Progenitor cell of endocrine pancreas (in vitro differentiated cells): ENCODE measurements around the gene THSD4. TPM values are rescaled to one million over a fixed set of nuclear protein-coding genes. Genes with fewer than 3 reads are reported as not detected.

Experiments used
- DNase-seq: peaks from one replicate; pipeline ENCODE4 v3.0.0; 2021; ENCODE audit warnings: low spot score; ENCODE audit not compliant: unreplicated experiment
- H3K27ac Mint-ChIP-seq: 2 replicates; pipeline ENCODE4 v1.8.0; 2021; ENCODE audit warnings: mild to moderate bottlenecking, moderate library complexity, mixed read lengths
- H3K27me3 Mint-ChIP-seq: 2 replicates; pipeline ENCODE4 v1.8.0; 2021; ENCODE audit warnings: mixed read lengths
- H3K36me3 Mint-ChIP-seq: 2 replicates; pipeline ENCODE4 v1.8.0; 2022; ENCODE audit warnings: mixed read lengths; ENCODE audit not compliant: insufficient read depth
- H3K4me1 Mint-ChIP-seq: 2 replicates; pipeline ENCODE4 v1.8.0; 2021; ENCODE audit warnings: low read depth, mixed read lengths
- H3K4me3 Mint-ChIP-seq: 2 replicates; pipeline ENCODE4 v1.8.0; 2021; ENCODE audit warnings: low read depth, mild to moderate bottlenecking, moderate library complexity, mixed read lengths
- H3K9me3 Mint-ChIP-seq: 2 replicates; pipeline ENCODE4 v1.8.0; 2021; ENCODE audit warnings: low read depth, mixed read lengths
- CTCF ChIP-seq: fragments of 200-600 bp; sonication (generic); IDR thresholded peaks from one replicate; pipeline ENCODE4 v1.5.0; 2021; ENCODE audit warnings: antibody characterized with exemption, mild to moderate bottlenecking; ENCODE audit not compliant: unreplicated experiment
- total RNA-seq: library from RNA; stranded (reverse); gene quantifications from 2 replicates; pipeline ENCODE4 v1.2.1, GENCODE V29; 2021

THSD4 gene
- total RNA-seq, 1 donor from 2014 or later = 6.8 TPM

DNA sequence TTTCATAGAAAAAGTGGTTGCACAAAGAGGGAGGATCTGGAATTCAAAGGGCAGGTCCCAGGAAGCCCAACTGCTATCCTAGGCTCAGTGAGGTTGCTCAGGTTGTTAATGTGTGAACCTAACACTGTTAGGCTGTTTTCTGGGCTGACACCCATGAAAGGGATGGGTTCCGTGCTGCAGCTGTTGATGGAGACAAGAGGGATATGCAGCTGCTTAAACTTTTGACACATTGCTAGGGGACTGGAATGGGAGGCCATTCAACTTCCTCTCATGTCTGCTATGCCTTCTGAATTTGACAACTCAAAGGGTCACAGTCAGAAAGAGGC lies 497.1 kb downstream of the THSD4 start:
- no peak for TF ChIP-seq CTCF

DNA sequence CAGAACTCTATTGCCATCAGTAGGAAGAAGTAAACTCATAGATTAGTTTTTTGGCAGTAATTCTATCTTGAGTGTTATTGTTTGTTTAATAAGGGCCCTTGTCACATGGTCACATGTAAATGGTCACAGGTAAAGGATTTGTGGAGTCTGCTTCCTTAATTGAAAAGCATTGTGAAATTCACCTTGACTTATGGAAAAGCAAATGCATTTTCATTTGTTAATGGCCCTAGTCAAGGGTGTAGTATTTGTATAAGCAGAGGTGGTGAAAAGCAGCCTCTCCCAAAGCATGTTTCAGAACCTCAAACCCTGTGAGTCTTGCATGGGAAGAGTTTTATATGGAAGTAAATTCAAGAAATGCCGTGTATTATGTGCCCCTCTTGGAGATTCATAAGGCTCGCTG lies 497.6 kb downstream of the THSD4 start:
- TF ChIP-seq CTCF = no peak
- Mint-ChIP-seq H3K9me3 (no peaks in the 10 kb centered on the region), H3K27me3 (peaks cover 4% of the 10 kb centered on the region), H3K27ac (no peak overlapping the region), H3K4me3 (no peak overlapping the region), H3K36me3 (no peaks in the 10 kb centered on the region), H3K4me1 (peaks cover 7% of the 10 kb centered on the region)
- no peak for DNase-seq

More for the DNA sequence above, 497.1 kb downstream of the THSD4 start:
- H3K4me1 Mint-ChIP-seq = peaks cover 7% of the 10 kb centered on the region
- H3K9me3 Mint-ChIP-seq = no peaks in the 10 kb centered on the region
- H3K27ac Mint-ChIP-seq = no peak overlapping the region
- DNase-seq = no peak
- H3K4me3 Mint-ChIP-seq = no peak overlapping the region
- peaks cover 4% of the 10 kb centered on the region for H3K27me3 Mint-ChIP-seq
- no peaks in the 10 kb centered on the region for H3K36me3 Mint-ChIP-seq

GRCh38 chr15:71623111-71623510 lies 507.8 kb downstream of the THSD4 start:
- no peak for DNase-seq
- Mint-ChIP-seq H3K36me3 (no peaks in the 10 kb centered on the region), H3K4me3 (no peak overlapping the region), H3K27me3 (peaks cover 9% of the 10 kb centered on the region), H3K27ac (no peak overlapping the region), H3K9me3 (no peaks in the 10 kb centered on the region), H3K4me1 (no peaks in the 10 kb centered on the region)
- no peak for TF ChIP-seq CTCF

- no peak overlapping the region for H3K4me3 Mint-ChIP-seq
- no peaks in the 10 kb centered on the region for H3K36me3 Mint-ChIP-seq
- H3K27ac Mint-ChIP-seq = no peak overlapping the region
- no peaks in the 10 kb centered on the region for H3K4me1 Mint-ChIP-seq
- H3K9me3 Mint-ChIP-seq = no peaks in the 10 kb centered on the region
- no peak for TF ChIP-seq CTCF
- peaks cover 15% of the 10 kb centered on the region for H3K27me3 Mint-ChIP-seq
- DNase-seq = no peak
Measured at GRCh38 chr15:71626596-71627088, 511.4 kb downstream of the THSD4 start.

DNA sequence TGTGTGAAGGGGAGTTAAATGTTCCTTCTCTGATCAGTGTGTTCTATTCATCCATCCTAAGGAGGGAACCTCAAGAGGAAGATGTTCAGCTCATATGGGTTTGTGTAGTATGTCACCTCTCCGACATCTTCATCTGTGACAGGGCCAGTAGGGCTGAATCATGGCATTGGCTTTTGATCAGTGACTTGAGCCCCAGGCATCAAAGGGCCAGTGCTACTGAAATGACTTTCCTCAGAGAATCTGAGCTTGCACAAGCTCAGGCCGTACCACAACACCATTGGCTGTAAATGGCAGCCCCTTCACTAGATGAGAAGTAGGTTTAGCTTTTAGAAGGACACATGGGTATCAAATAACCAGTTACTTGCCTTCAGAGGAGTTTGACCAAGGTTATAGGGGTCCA lies 511.9 kb downstream of the THSD4 start:
- Mint-ChIP-seq H3K9me3 (peaks cover under 1% of the 10 kb centered on the region), H3K4me1 (no peaks in the 10 kb centered on the region), H3K4me3 (no peak overlapping the region), H3K36me3 (no peaks in the 10 kb centered on the region), H3K27me3 (peaks cover 17% of the 10 kb centered on the region), H3K27ac (no peak overlapping the region)
- no peak for DNase-seq
- TF ChIP-seq CTCF = no peak

DNA sequence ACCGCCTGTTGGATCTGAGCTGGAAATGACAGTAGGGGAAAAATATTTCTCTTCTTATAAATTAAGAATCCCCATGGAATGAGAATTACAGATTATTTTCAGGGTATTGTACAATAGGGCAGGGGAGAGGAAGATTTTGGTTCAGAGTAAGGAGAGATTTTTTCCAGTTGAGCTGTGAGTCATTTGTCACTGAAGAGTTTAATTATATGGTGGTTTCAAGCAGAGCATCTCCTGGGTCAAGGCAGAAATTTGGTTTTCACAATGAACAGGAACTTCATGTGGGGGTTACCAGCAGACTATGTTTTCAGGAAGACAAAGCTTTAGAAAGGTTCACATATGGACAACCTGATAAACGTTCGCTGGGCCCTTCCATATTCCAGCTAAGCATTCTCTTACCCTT lies 512.3 kb downstream of the THSD4 start:
- Mint-ChIP-seq H3K4me1 (no peaks in the 10 kb centered on the region), H3K27me3 (peaks cover 19% of the 10 kb centered on the region), H3K9me3 (peaks cover 3% of the 10 kb centered on the region), H3K36me3 (no peaks in the 10 kb centered on the region), H3K27ac (no peak overlapping the region), H3K4me3 (no peak overlapping the region)
- no peak for TF ChIP-seq CTCF
- no peak for DNase-seq
